NCI-H446 treated with DMSO at 0.1 percent for 48 hours (cell line): ENCODE data around the gene CNTNAP4.

Source experiments
- DNase-seq: peaks from one replicate; lab custom pipeline; 2025; lab: John Stamatoyannopoulos, UW

The CNTNAP4 gene

GRCh38 chr16:76490036-76490639 is 212.9 kb downstream of the CNTNAP4 start:
- DNase-seq: no peak

GRCh38 chr16:76500006-76500405 is 222.8 kb downstream of the CNTNAP4 start:
- no peak for DNase-seq

GRCh38 chr16:76502063-76502462 is 224.9 kb downstream of the CNTNAP4 start:
- DNase-seq: no peak

- no peak for DNase-seq
Observed at GRCh38 chr16:76502555-76502954, 225.4 kb downstream of the CNTNAP4 start.

GRCh38 chr16:76503091-76503490 is 225.9 kb downstream of the CNTNAP4 start:
- DNase-seq: no peak

- no peak for DNase-seq
Observed at GRCh38 chr16:76511203-76511602, 234.0 kb downstream of the CNTNAP4 start.

GRCh38 chr16:76518781-76519180 is 241.6 kb downstream of the CNTNAP4 start:
- DNase-seq: no peak

GRCh38 chr16:76524356-76524755 is 247.2 kb downstream of the CNTNAP4 start:
- no peak for DNase-seq

GRCh38 chr16:76524769-76525168 is 247.6 kb downstream of the CNTNAP4 start:
- no peak for DNase-seq

GRCh38 chr16:76527244-76527643 is 250.0 kb downstream of the CNTNAP4 start:
- no peak for DNase-seq

GRCh38 chr16:76529120-76529519 is 251.9 kb downstream of the CNTNAP4 start:
- no peak for DNase-seq

GRCh38 chr16:76531236-76531635 is 254.0 kb downstream of the CNTNAP4 start:
- no peak for DNase-seq

GRCh38 chr16:76532188-76532973 is 255.2 kb downstream of the CNTNAP4 start:
- DNase-seq: no peak

GRCh38 chr16:76539609-76540008 is 262.4 kb downstream of the CNTNAP4 start:
- DNase-seq: no peak

GRCh38 chr16:76541070-76541469 is 263.9 kb downstream of the CNTNAP4 start:
- no peak for DNase-seq

- no peak for DNase-seq
Observed at GRCh38 chr16:76565542-76565941, 288.3 kb downstream of the CNTNAP4 start.

GRCh38 chr16:76571755-76572154 is 294.6 kb downstream of the CNTNAP4 start:
- DNase-seq: no peak

GRCh38 chr16:76573281-76573680 is 296.1 kb downstream of the CNTNAP4 start:
- DNase-seq: no peak

GRCh38 chr16:76574651-76575050 is 297.4 kb downstream of the CNTNAP4 start:
- no peak for DNase-seq

- DNase-seq: no peak
Observed at GRCh38 chr16:76576526-76576925, 299.3 kb downstream of the CNTNAP4 start.

GRCh38 chr16:76577003-76577402 is 299.8 kb downstream of the CNTNAP4 start:
- no peak for DNase-seq

- DNase-seq: no peak
Observed at GRCh38 chr16:76579277-76579922, 302.2 kb downstream of the CNTNAP4 start.

- peak; percentile 90 for DNase-seq
Observed at GRCh38 chr16:76583466-76583865, 306.3 kb downstream of the CNTNAP4 start.
